Cerebellar cortex (tissue), 1 donor: ENCODE data around the gene MAP4K1.

Experiments used
- DNase-seq: peaks from one replicate; pipeline ENCODE4 v3.0.0-alpha.2; 2015; ENCODE audit warnings: low spot score

The MAP4K1 gene

DNA sequence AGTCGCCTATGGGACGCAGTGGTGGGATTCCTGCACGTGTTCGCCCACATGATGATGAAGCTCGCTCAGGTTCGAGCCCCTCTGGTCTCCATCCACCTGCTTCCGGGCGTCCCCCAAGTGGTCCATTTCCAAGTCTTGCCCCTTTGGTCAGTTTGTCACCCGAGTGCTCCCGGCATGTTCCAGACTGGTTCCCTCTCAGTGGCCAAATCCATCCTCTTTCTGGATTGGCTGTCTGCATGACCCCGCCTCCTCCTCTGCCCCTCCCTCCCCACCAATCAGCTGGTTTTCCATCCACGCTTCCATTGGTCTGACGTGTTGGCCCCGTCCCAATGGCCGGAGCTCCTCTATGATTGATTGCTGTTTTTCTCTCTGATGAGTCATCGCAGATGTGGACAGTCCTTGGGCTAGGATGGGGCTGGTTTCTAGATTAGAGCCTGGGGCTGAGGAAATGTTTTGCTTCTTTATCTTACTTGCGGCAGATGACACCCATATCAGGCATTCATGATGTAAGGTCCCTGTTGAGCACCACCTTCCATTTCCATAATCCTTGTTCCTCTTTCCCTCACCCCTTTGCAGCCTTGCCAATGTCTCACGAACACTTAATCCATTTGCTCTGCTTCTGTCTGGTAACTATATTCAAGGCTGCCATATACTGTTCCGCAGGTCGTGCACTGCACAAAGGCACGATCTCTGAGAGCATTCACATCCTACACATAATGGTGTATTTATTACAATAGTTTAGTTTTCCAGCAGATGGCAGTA, 73.8 kb downstream of the MAP4K1 start:
- DNase-seq: peak; percentile 71

DNA sequence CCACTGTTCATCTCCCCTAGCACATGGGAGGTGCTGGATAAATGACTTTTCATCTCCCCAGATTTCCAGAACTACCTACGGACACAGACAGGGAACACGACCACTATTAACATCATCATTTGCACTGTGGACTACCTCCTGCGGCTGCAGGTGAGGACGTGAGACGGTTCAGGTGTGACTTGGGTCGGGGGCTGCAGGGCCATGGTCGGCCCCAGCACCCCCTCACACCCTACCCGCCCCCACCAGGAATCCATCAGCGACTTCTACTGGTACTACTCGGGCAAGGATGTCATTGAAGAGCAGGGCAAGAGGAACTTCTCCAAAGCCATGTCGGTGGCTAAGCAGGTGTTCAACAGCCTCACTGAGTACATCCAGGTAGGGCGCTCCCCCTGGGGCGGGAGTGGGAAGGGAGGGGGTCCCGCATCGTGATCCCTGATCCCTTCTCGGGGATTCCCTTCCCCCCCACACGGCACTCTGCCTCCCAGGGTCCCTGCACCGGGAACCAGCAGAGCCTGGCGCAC, 74.4 kb downstream of the MAP4K1 start:
- DNase-seq: no peak

DNA sequence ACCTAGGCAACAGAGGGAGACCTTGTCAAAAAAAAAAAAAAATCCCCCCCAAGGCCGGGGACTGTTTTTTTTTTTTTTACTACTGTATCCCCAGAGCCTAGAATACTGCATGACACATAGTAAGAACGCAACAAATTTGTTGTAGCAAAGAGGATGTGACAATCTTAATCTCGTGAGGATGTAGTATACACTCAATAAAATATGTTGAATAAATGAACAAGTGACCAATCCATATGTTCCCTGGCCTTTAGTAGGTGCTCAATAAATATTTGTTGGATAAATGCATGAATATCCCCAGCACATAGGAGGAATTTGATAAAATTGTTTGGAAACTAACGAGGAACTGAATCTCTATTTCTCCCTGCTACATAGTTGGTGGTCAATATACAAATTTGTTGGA, 75.7 kb downstream of the MAP4K1 start:
- no peak for DNase-seq

DNA sequence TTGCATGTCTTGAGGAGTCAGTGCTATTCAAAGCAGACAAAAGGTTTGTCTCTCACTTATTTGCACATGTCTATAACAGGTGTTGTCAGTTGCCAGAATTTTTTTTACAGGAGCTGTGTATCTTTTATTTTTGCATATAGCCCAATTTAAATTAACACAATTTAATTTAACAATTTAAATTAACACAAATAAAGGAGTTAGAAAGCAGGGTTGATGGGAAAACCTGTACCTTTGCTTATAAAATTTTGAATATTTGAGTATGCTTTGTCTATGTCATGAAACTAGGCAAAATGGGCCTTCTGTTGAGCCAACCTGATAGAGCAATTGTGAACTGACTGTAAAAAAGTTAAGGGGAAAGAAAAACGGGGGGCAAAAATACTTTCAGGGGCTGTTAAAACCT, 78.0 kb downstream of the MAP4K1 start:
- DNase-seq: no peak

DNA sequence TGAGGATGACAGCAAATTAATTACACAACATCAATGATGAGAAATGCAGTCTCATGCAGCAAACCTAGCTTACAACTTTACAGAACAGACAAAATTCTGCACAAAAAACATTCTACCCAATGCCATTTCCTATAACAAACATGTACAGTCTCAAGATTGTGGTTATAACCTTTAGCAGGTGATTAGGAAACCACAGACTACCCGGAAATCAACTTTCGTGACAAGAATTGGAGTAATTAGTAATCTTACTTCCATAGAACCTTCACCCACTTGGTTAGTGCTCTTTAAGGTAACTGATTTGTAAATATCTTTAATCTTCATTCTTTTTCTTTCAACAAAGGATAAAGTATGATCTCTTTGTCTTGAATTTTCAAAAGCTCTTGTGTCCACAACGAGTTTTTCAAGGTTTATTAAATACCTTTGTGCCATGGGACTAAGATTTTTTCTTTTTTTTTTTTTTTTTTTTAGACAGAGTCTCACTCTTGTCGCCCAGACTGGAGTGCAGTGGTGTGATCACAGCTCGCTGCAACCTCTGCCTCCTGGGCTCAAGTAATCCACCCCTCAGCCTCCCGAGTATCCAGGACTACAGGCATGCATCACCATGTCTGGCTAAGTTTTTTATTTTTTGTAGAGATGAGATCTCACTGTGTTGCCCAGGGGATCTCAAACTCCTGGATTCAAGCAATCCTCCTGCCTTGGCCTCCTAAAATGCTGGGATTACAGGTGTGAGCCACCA, 78.8 kb downstream of the MAP4K1 start:
- DNase-seq: no peak

DNA sequence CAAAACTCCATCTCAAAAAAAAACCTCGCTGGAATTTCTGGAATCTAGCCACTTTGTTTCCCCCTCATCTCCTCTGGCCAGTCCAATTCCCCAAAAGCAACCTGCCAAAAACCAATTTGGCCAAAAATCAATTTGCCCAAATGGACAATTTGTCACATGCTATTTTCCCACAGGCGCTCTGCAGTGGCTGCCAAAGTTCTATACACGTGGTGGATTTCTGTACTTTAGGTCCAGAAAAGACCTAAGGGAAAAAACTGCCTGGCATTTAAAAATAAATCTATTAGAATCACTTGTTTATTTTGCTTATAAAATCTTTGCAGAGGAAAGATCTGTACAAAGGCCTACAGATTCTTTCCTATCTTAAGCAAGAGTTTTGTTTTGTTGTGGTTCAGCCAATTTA, 79.4 kb downstream of the MAP4K1 start:
- peak; percentile 37 for DNase-seq
